OCI-LY7 (cell line): ENCODE measurements around the gene LPCAT1. TPM values are rescaled to one million over a fixed set of nuclear protein-coding genes. Genes with fewer than 3 reads are reported as not detected.

Experiments used
- BruUV-seq: library from RNA; stranded (reverse); fragments of 400-500 nt; replicated peaks from 2 replicates; lab custom pipeline; 2021; lab: Mats Ljungman, UMichigan
- CTCF ChIA-PET: fragments of 300-600 bp; sonication (Branson Sonifier 250); formaldehyde crosslinking; loops from one replicate; lab custom pipeline; 2022; ENCODE audit warnings: antibody characterized with exemption; ENCODE audit not compliant: unreplicated experiment; lab: Charles Lee
- POLR2A ChIA-PET: fragments of 300-600 bp; sonication (Branson Sonifier 250); formaldehyde crosslinking; loops from one replicate; lab custom pipeline; 2022; ENCODE audit warnings: antibody characterized with exemption; lab: Charles Lee
- DNase-seq: peaks from one replicate; pipeline ENCODE4 v3.0.0-alpha.2; 2015; ENCODE audit warnings: low spot score
- H2AFZ ChIP-seq: fragments of 200-600 bp; sonication (generic), shearing (Covaris generic); 2 replicates; pipeline ENCODE4 v1.6.1; 2014; ENCODE audit warnings: mild to moderate bottlenecking, antibody characterized with exemption, low read length, moderate library complexity
- H3K27ac ChIP-seq: fragments of 200-600 bp; sonication (generic); 2 replicates; pipeline ENCODE4 v1.5.1; 2014; ENCODE audit warnings: mixed run types, low read depth, mild to moderate bottlenecking, moderate library complexity, low read length, inconsistent platforms; ENCODE audit not compliant: poor library complexity, severe bottlenecking
- H3K36me3 ChIP-seq: fragments of 200-600 bp; sonication (generic); 2 replicates; pipeline ENCODE4 v1.6.1; 2014; ENCODE audit warnings: mild to moderate bottlenecking, antibody characterized with exemption, low read length, moderate library complexity, mixed read lengths; ENCODE audit not compliant: insufficient read depth
- H3K4me1 ChIP-seq: fragments of 200-600 bp; sonication (generic); 2 replicates; pipeline ENCODE4 v1.5.1; 2014; ENCODE audit warnings: mild to moderate bottlenecking, low read length; ENCODE audit not compliant: insufficient read depth, poor library complexity, severe bottlenecking
- H3K4me2 ChIP-seq: fragments of 200-600 bp; sonication (generic); 2 replicates; pipeline ENCODE4 v1.6.1; 2014; ENCODE audit warnings: mild to moderate bottlenecking, low read length
- H3K4me3 ChIP-seq: fragments of 200-600 bp; sonication (generic); 2 replicates; pipeline ENCODE4 v1.5.1; 2014; ENCODE audit warnings: mild to moderate bottlenecking, low read depth, low read length; ENCODE audit not compliant: poor library complexity, severe bottlenecking
- H3K79me2 ChIP-seq: fragments of 200-600 bp; sonication (generic); 2 replicates; pipeline ENCODE4 v1.6.1; 2016; ENCODE audit warnings: low read depth, mild to moderate bottlenecking, low read length, moderate library complexity, mixed read lengths; ENCODE audit not compliant: insufficient read depth
- H3K9me2 ChIP-seq: fragments of 200-600 bp; sonication (generic); 2 replicates; pipeline ENCODE4 v1.6.1; 2016; ENCODE audit warnings: mild to moderate bottlenecking, low read length, mixed read lengths; ENCODE audit not compliant: insufficient read depth
- H3K9me3 ChIP-seq: fragments of 200-600 bp; sonication (generic); 2 replicates; pipeline ENCODE4 v1.6.1; 2014; ENCODE audit warnings: mild to moderate bottlenecking, mixed run types, low read length, mixed read lengths
- H4K20me1 ChIP-seq: fragments of 200-600 bp; sonication (generic); 2 replicates; pipeline ENCODE4 v1.6.1; 2014; ENCODE audit warnings: mild to moderate bottlenecking, antibody characterized with exemption, low read length, moderate library complexity, mixed read lengths; ENCODE audit not compliant: insufficient read depth
- CTCF ChIP-seq: fragments of 200-600 bp; sonication (generic); conservative IDR thresholded peaks from 2 replicates; pipeline ENCODE4 v1.5.1; 2014; ENCODE audit warnings: mild to moderate bottlenecking, antibody characterized with exemption, low read length, moderate library complexity, mixed read lengths
- EZH2phosphoT487 ChIP-seq: fragments of 200-600 bp; sonication (generic); IDR thresholded peaks from 2 replicates; pipeline ENCODE4 v1.6.1; 2018; ENCODE audit warnings: low read depth, borderline replicate concordance, mild to moderate bottlenecking, mixed run types, antibody characterized with exemption, low read length, moderate library complexity, mixed read lengths
- intact Hi-C: fragments of 100-400 bp; cut with micrococcal nuclease; formaldehyde crosslinking; loops from one replicate; pipeline ENCODE4 v1.10.0; 2022; ENCODE audit not compliant: unreplicated experiment
- total RNA-seq, 2 experiments: library from RNA; depleted of rRNA in 1 of 2; stranded (reverse); fragments of >200 nt in 1 of 2; shearing (Covaris generic) in 1 of 2; gene quantifications; 2 replicates each; pipeline ENCODE4 v1.2.3, GENCODE V29; 2014 to 2022

Gene LPCAT1
- total RNA-seq, 2 experiments from 2014 or later, result 47.7 to 63.6 TPM

GRCh38 chr5:1554410-1554967 lies 30.7 kb upstream of the LPCAT1 start:
- CTCF ChIA-PET, result interaction anchor here (0.6 kb wide), 1 partner anchor 18 kb away, joined by 3 read pairs; no protein-coding TSS in a partner anchor

DNA sequence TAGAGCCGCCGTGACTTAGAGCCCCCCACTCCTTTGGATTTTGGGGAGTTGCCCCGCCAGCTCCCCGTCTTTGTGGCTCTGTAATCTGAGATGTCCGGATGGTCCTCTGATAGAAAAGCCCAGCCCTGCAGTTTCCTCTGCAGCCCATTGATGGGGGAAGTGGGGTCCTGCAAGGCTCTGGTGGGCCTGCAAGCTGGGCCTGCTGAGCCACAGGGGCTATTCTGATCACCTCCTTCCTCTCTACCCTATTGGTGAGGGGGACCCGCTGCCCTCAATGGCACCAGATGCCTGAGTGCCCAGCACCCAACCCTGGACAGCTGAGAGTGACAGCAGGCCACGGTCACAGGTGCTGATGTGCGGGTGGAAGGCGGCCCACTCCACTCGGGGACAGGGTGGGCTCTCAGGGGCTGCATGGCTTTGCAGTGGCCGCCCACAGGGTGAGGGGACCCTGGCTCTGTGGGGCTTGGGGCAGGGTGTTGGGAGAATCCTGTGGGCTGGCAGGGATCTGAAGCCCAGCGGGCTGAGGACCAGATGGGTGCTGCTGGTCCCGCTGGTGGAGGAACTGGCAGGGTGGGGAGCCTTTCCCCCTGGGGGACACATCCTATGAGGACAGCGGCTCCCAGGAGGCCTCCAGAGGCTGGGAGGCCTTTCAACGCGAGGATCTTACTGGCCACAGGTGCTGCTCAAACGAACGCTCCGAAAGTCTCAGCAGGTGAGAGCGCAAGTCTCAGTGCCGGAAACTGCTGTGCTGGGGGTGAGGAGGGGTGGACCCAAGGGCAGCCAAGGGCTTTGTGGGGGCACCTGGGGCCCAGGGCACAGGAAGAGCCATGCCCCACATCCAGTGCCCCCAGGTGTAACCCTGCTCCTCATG lies 30.0 kb upstream of the LPCAT1 start:
- H2AFZ ChIP-seq, result no peak overlapping the region
- H3K27ac ChIP-seq, result no peak overlapping the region
- H3K9me2 ChIP-seq, result no peaks in the 10 kb centered on the region
- H3K9me3 ChIP-seq, result no peaks in the 10 kb centered on the region
- no peak overlapping the region for H3K4me2 ChIP-seq
- no peak for DNase-seq
- H3K79me2 ChIP-seq, result no peaks in the 10 kb centered on the region
- CTCF ChIA-PET, result no interaction called here
- no peaks in the 10 kb centered on the region for H3K36me3 ChIP-seq
- intact Hi-C loops, result no loop called here
- POLR2A ChIA-PET, result no interaction called here
- H4K20me1 ChIP-seq, result no peaks in the 10 kb centered on the region
- TF ChIP-seq EZH2phosphoT487 (no peak), CTCF (no peak)
- no peak overlapping the region for H3K4me3 ChIP-seq
- no TSS peak for BruUV-seq
- no peaks in the 10 kb centered on the region for H3K4me1 ChIP-seq

More at GRCh38 chr5:1554410-1554967, 30.7 kb upstream of the LPCAT1 start:
- Histone ChIP-seq H3K79me2 (no peaks in the 10 kb centered on the region), H3K4me1 (no peaks in the 10 kb centered on the region), H3K27ac (no peak overlapping the region), H2AFZ (no peak overlapping the region), H3K36me3 (no peaks in the 10 kb centered on the region), H3K9me2 (no peaks in the 10 kb centered on the region), H3K4me3 (no peak overlapping the region), H3K9me3 (no peaks in the 10 kb centered on the region), H3K4me2 (no peak overlapping the region), H4K20me1 (no peaks in the 10 kb centered on the region)
- TF ChIP-seq CTCF (no peak), EZH2phosphoT487 (no peak)
- POLR2A ChIA-PET, result no interaction called here
- no TSS peak for BruUV-seq
- no peak for DNase-seq
- intact Hi-C loops, result no loop called here
